CD4-positive, alpha-beta T cell treated with Interleukin-4 for 1 hour (primary cell): Measurements from ENCODE around the gene MSLN.

ENCODE experiments used
- DNase-seq, 2 donors: peaks; one replicate each; pipeline ENCODE4 v3.0.0-alpha.2; 2020 to 2022

MSLN gene

DNA sequence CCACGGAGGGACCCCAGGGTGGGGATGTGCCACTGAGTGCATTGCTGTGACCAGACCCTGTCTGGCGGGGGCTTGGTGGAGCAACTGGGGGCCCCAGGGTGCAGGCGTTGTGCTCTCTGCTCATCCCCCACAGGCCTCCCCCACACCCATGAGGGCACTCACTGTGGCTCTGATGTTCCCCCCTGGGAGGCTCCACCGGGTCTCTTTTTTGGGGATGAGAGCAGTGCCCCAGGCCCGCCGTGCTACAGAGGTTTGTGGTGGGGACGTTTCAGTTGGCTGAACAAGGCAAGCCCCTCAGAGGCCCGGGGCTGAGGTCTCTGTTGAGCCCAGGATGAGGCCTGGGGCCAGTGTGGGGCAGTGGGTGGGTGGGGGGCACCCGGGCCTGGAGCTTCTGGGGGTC lies 36.8 kb upstream of the MSLN start:
- no peak for DNase-seq

DNA sequence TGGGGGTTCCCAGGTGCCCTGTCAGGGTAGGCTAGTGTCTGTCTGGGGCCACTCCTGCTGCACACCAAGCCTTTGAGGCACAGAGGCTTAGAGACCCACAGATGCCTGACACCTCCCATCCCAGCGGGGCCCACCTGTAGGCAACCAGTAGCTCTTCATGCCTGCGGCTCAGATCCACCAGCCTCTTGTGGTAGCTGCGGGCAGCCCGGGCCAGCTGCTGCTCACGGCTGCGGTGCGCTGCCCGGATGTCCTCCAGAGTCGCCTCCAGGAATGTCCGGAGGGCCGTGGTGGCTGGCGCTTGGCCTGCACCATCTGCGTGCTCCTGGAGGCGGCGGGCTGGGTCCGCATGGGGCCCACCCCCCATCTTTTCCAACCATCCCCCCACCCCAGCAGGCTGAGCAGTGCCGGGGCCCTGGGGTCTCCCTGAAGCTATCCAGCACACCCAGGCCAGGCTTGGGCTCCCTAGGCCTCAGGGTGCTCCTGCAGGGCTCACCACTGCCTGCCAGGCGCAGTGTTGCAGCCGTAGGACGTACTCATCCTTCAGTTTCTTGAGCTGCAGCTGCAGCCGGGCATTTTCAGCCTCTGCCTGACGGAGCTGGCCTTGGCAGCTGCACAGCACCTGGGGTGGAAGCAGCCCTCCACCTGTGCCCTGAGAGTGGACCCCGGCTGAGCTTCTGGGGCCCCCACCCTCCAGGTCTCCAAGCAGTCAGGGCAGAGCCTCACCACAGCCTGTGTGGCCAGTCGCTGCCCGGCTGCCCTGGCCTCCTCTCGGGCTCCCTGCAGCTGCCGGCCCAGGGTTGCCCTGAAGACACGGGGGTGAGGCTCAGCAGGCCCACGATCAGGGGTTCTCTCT lies 36.1 kb upstream of the MSLN start:
- no peak for DNase-seq

DNA sequence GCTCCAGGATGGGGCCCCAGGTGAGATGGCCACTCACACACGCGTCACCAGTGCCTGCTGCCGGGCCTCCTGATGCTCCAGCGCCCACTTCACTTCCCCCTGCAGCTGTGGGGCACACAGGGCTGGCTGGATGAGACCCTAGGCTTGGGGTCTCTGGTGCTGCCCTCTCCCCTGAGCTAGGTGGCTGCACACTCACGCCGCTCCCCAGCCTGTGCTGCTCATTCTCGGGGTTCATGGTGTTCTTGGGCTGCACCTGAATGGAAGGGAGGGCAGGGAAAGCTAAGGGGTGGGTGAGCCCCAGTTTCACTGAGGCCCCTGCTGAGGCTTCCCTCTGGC lies 35.5 kb upstream of the MSLN start:
- no peak for DNase-seq

DNA sequence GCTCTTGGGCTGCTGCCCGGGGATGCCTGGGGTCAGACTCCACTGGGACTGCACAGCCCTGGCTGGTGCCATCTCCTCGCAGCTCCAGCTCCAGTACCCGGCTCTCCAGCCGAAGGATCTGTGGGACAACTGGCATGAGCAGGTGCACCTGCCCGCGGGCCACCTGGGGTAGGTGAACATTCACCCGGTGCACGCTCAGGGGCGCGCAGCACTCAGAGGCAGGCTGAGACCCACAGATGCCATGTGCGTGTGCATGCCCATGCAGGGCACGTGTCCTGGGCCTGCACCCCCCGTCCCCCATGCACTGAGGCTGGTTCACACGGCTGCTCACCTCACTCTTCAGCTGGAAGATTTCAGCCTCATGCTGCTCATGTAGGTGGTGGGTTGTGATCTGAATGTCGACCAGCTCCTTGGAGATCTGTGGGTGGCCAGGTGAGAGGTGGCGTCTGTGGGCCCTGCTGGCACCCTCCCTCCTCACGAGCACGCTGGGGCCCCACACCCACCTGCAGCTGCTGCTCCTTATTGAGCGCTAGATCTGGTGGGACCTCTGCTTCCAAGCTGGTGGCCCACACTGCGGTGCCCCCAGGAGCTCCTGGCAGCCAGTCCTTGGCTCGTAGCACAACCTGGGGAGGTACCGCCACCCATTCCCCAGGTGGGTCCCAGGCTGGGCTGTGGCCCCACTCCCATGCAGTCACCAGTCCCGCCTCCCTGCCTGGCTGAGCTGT lies 34.9 kb upstream of the MSLN start:
- DNase-seq, result no peak

DNA sequence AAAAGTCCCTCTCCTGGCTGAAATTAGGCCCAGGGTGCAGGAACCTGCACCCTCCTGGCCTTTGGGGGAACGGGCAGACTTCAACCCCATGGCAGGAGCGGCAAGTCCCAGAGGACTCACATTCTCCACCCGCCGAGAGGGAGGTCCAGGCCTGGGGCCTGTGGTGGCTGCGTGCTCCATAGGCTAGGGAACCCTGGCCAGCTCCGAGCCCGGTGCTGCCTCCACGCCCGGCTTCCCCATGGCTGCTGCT lies 34.4 kb upstream of the MSLN start:
- no peak for DNase-seq

DNA sequence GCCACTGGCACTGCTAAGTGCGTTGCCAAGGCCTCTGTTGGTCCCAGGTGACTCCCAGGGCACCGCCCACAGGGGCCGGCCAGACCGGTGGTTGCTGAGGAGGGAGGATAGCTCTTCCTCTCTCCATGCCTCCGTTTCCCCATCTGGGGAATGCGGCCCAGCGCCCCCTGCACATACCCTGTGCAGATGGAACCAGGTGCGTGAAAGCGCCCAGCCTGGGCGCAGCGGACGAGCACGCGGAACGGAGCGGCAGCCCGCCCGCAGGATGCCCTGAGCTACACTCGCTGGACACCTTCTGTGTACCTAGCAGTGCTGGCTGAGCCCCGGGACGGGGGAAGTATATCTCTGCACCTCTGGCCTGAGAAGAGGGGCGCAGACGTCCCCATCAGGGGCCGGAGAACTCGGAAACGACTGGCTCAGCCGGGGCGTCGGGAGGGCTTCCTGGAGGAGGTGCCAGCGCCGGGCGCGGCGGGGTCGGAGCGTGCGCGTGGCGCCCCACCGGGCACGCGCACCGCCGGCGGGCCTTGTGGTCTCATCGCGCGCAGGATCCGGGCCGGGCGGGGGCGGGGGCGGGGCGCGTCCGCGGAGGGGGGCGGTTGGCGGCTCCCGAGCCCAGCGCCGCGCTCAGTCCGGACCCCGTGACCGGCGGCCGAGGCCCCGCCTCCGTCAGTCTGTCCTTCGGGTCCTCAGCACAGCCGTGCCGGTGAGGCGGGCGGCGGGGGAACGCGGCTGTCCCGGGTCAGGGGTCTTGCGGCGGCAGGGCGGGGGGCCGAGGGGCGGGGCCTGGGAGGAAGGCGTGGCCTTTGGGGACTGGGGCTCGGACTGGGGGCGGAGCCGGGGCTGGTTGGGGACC lies 33.9 kb upstream of the MSLN start, which contains the start of the genes CCDC78 and HAGHL:
Gene CCDC78, minus strand, starts transcription at position 6 of the 853 bp plus-strand sequence. CDS start 76 bp downstream, outside the sequence.
Gene HAGHL, plus strand, starts transcription at position 669 of the 853 bp plus-strand sequence. CDS start 404 bp downstream, outside the sequence.
- DNase-seq, result peak; percentile 63 to 74

DNA sequence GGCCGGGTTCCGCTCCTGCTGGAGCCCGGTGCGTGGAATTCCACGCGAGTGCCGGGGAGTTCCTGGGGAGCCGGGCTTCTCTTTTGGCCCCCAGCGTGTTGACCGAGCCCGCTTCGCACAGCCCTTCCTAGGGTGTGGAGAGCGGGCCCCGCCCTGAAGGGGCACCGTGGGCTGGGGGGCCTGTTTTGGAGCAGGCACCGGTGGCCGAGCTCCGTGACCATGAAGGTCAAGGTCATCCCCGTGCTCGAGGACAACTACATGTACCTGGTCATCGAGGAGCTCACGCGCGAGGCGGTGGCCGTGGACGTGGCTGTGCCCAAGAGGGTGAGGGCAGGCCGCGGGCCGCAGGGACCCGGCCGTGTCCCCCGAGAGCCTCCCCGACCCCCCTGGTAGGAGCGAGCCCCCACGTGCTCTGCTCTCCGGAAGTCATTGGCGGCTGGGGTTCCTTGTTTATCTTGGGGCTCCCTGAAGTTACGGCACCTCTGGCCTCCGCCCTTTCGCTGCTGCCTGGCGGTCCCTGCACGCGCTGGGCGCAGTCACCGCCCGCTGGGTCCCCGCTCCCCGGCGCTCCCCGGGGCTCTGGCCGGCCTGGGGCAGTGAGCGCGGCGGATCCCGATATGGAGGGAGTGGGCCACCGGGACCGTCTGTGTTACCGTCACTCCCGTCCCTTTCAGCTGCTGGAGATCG lies 33.1 kb upstream of the MSLN start:
- DNase-seq, result peak; percentile 36 to 37

DNA sequence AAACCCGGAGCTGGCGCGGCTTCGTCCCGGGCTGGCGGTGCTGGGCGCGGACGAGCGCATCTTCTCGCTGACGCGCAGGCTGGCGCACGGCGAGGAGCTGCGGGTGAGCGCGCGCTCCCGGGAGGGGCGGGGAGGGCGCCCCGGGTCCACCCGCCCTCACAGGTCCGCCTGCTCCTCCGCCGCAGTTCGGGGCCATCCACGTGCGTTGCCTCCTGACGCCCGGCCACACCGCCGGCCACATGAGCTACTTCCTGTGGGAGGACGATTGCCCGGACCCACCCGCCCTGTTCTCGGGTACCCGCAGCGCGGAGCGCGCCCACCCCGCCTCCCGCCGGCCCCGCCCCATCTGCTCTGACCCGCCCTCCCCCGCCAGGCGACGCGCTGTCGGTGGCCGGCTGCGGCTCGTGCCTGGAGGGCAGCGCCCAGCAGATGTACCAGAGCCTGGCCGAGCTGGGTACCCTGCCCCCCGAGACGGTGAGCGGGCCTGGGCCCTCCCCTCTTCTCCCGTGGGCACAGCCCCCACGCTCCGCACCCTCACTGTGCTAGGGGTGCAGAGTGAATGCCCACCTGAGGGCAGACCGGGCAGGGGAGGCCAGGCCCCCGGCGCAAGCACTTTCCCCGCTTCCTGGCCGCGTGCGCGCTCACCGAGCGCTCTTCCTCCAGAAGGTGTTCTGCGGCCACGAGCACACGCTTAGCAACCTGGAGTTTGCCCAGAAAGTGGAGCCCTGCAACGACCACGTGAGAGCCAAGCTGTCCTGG lies 32.2 kb upstream of the MSLN start:
- peak; percentile 73 to 76 for DNase-seq

DNA sequence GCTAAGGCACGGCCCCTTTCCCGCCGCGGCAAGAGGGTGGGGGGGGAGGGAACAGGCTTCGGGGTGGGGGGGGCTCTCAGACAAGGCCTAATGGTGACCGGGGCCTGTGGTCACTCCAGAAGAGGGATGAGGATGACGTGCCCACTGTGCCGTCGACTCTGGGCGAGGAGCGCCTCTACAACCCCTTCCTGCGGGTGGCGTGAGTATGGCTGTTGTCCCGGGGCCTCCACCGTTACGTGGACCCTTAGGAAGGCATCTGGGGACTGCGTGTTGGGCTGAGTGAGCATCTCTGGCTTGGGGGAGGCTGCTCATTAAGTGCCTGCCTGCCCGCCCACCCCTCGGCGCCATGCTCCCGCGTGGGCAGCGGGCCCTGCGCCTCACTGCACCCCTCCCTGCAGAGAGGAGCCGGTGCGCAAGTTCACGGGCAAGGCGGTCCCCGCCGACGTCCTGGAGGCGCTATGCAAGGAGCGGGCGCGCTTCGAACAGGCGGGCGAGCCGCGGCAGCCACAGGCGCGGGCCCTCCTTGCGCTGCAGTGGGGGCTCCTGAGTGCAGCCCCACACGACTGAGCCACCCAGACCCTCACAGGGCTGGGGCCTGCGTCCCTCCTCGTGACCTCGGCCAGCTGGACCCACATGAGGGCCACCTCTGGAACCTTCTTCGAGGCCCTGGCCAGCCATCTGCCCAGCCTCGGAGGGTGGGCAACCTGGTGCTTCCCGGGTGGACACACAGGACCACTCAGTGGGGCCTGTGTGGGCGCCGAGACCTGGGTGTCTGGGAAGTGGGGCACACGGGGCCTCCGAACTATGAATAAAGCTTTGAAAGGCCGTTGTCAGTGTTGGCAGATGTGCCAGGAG lies 31.4 kb upstream of the MSLN start:
- DNase-seq, result no peak

DNA sequence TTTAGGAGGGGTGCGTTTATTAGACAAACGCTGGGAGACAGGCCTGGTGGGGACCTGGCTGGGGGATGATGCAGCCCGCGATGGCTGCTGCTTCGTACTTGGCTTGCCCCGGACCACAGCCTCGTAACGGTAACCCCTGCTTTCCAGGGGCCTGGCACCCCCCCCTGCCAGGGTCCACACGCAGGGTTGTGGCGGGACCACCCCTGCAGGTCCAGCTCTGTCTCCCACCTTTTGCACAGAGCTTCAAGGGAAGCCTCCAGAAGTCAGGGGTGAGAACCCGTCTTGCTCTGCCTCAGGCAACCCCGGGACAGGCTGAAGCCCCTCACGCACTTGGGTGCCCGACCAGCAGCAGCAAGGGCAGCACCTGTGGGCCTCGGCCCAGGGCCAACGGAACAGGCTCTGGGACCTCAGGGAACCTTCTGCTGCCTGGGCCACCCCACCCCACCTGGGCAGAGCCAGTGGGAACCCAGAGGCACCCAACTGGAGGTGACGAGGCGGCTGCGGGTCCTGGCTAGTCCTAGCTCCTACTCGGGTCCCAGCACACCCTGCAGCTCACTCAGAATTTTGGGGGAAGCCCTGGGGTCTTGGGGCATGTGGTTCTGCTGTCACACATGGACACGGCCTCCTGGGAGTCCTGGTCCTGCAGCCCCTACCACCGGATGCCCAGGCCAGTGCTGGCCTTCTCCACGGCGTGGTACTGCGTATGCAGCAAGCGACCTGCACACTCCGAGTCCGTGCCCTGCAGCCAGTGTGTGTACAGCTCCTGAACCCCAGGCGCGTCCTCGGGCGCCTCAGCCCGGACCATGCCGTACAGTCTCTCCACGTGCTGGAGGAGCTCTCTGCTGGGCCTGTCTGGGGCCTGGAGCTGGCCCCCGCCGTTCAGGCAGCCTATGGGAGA lies 30.5 kb upstream of the MSLN start:
- no peak for DNase-seq

DNA sequence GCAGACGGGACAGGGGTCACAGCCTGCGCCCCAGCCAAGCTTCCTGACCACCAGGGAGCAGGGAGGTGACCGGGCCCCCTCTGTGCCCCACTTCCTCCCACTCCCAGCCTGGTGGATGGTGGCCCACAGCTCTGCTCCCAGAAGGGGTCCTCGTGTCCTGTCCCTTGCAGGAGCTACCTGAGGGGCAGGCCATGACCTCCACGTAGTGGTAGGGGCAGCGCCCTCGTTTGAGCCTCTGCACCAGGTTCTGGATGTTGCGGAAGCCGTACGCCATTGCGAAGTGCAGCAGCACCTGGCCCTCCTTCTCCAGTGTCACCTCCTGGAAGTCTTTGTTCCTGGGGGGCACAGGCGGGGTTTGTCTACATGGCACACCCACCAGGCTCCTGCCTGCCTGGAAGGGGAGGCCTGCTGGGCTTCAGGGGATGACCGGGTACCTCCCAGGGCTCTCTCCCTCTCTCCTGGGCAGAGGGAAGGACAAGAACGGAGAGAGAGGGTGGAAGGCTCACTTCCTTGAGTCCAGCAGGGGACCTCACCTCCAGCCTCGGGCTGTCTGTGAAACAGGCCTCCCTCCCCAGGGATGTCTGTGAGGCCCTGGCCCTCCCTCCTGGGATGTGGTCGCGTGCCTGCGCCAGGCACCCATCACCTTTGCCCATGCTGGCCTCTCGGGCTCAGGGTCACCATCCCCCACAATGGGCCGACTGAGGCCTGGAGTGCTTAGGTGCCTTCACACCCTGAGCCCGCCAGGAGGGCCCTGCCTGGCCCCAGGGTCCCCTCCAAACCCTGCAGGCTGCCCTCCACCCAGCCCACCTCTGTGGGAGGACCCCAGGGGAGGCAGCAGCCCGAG lies 29.6 kb upstream of the MSLN start:
- DNase-seq, result no peak

DNA sequence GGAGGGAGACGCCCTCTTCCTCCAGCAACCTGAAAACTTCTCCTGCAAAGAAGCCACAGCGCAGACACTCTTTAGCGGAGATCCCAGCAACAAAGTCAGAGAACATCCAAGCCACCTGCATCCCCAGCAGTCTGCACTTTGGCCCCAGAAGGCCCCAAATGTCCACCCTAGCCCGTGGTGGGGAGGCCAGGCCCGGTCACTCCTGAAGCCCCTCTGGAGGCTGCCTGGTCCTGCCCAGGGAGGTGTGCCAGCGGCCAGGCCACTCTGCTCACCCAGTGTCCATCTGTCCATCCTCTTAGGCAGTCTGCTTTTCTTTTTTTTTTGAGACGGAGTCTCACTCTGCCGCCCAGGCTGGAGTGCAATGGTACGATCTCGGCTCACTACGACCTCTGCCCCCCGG lies 28.2 kb upstream of the MSLN start:
- no peak for DNase-seq

DNA sequence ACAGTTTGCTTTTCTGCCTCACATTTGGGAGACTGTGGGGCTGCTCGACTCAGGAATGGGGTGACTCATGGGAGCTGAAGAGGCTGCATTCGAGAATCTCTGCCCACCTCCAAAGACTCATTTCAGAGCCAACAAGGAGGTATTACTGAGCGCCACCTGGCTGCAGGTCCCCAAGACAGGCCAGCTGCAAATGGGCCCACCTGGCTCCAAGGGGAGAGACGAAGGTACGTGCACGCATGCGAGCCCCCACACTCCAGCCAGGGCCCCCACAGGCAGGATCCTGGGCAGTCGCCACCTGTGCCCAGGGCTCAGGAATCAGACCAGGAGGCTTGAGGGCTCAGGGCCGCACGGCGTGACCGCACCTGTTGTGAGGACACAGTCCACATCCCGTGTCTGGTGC lies 27.6 kb upstream of the MSLN start:
- DNase-seq, result no peak

DNA sequence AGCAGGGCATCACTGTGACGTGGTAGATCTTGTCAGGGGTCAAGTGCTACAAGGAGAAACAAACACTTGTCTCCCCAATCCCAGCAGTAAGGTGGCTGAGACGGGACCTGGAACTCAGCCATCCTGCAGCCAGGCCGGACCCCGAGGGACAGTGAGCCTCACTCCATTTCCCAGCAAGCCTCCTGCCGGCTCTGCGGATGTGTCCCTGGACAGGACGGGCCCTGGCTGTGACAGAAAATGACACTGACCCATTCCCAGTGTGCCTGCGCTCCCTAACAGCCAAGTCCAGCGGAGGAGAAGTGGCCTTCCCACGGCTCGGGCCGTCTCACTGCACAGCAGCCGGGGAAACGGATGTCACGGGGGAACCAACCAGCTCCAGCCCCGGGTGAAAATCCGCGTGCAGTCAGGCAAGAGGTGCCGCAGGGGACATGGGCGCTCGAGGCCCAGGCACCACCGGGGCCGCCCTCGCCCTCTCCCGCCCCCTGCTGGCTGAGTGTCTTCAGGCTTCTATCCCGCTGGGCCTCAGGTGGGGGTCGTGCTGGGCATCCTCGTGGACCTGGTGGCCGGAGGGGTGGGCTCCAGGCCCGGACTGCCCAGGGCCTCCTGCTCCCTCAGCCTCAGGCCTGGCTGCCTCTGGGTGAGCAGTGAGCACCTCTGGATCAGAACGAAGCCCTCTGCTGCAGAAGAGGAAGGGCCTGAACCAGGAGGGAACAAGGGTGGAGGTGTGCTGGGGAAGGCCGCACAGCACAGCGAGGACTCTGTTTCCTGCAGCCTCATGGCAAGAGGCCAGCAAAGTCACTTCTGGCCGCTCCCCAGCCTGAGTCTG lies 26.9 kb upstream of the MSLN start:
- no peak for DNase-seq

DNA sequence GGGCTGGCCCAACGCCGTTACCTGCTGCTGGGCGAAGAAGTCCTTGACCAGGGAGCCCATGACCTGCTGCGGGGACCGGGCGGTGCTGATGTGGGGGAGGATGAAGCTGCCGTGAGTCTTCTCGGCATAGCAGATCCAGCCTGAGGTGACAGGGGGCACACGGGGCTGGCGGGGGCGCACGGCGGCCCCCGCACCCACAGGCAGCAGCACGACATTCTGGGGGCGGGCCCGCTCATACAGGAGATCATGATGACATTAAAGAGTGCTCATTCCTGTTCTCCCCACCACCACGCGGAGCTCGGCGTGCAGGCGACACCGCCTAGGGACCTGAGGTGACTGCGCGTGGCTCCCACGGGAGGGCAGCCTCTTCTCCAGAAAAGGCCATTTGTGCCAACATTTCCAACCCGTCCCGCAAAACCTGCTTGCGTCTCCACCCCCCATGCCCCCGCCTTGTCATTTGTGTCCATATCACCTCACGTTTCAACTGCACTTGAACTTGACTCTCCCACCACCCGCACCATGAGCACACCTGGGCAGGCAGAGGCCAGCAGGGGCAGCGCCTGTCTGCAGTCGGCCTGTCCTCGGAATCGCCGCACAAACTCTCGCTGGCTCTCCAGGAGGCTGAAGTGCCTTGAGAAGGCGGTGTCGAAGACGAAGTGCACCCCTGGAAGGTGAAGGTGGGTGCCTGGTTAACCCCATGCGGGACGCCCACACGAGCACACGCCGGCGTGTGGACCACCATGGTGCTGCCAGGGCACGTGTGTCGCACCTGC lies 26.1 kb upstream of the MSLN start:
- DNase-seq, result no peak

DNA sequence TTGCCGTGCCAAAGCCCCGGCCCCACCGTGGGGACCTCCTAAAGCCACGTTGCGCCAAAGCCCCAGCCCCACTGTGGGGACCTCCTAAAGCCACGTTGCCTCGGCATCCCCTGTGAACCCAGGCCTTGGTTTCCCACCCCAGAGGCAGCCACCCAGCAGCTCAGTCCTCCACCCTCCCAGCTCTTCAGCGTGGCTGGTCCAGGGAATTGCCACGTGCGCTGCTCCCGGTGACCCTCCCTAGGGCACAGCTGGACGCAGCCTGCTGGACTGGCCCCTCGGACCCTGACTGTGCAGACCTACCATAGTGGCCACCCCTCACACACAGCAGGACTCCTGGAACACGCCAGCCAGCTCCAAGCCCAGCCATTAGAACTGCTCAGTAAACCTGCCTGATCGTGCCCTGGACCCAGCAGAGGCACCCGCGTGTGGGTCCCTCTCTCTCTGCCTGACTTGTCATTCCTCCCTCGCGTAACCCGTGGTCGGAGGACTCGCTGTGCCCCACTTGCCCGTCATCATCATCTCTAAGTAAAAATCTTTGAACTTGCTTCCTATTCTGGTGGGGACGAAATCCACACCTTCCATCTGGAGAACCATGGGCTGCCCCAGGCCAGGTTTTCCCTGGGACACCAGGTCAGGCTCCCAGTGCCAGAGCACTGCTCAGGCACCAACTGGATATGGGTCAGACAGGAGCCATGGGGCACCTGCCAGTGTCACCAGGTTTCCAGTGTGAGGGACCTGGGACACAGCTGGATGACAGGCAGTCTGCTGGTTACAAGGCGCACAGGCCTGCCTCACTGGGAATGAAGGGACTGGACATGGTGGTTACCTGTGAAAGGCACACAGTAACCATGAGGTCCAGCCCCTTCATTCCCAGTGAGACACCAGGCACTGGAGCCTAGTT lies 25.3 kb upstream of the MSLN start:
- DNase-seq, result no peak
